Left lung (tissue), 10 donors: ENCODE results near the gene CLDN22. TPM values are rescaled to one million over a fixed set of nuclear protein-coding genes. Genes with fewer than 3 reads are reported as not detected.

Experiments
- ATAC-seq: fragments of 200-7000 bp; cut with Tn5 transposase; one replicate; pipeline ENCODE4 v1.9.1; 2020; ENCODE audit warnings: moderate library complexity
- DNase-seq, 4 donors: peaks; one replicate each; pipeline ENCODE4 v3.0.0-alpha.2; 2013 to 2020
- H3K27ac ChIP-seq, 2 donors: fragments of 200-600 bp; sonication (generic) in 1 of 2; one replicate each; pipeline versions ENCODE4 v1.5.0 to v1.8.0; 2020 to 2021
- H3K27me3 ChIP-seq, 2 donors: fragments of 200-600 bp; sonication (generic) in 1 of 2; one replicate each; pipeline versions ENCODE4 v1.5.0 to v1.8.0; 2020 to 2021
- H3K36me3 ChIP-seq, 2 donors: fragments of 200-600 bp; sonication (generic) in 1 of 2; one replicate each; pipeline versions ENCODE4 v1.5.0 to v1.8.0; 2020 to 2021
- H3K4me1 ChIP-seq, 2 donors: fragments of 200-600 bp; one replicate each; pipeline ENCODE4 v1.8.0; 2021
- H3K4me3 ChIP-seq, 2 donors: fragments of 200-600 bp; sonication (generic) in 1 of 2; one replicate each; pipeline versions ENCODE4 v1.5.0 to v1.8.0; 2020 to 2021; ENCODE audit warnings: mild to moderate bottlenecking in 1 of 2
- H3K9me3 ChIP-seq, 2 donors: fragments of 200-600 bp; sonication (generic) in 1 of 2; one replicate each; pipeline versions ENCODE4 v1.5.0 to v1.8.0; 2020 to 2021
- intact Hi-C, 2 donors: fragments of 100-400 bp; cut with DNase I; formaldehyde crosslinking; loops; one replicate each; pipeline versions ENCODE4 v1.11.2 to v1.14.2; 2022
- polyA plus RNA-seq, 6 donors: library from polyadenylated mRNA; unstranded; fragments of 120-200 nt; gene quantifications; one replicate each; pipeline ENCODE4 v1.2.1, GENCODE V29; 2013; ENCODE audit not compliant: insufficient read length in 6 of 6
- total RNA-seq, 2 donors: library from RNA; stranded (reverse); fragmentation: NEBNext Ultra II Directional; extraction: Animal tissue kit (Norgen Biotek cat#: 25700); gene quantifications; one replicate each; pipeline ENCODE4 v1.2.1, GENCODE V29; 2021
- TF ChIP-seq, protein P1 (sequence below), 2 donors: fragments of 200-600 bp; sonication (generic) in 1 of 2; IDR thresholded peaks; one replicate each; pipeline versions ENCODE4 v1.5.0 to v1.8.0; 2021; ENCODE audit warnings: antibody characterized with exemption in 2 of 2
- donor health status: DM: no; HTN: yes; CAD: no.
- donor health status: DM: no; HTN: no; CAD: no.

Gene CLDN22
- total and polyA plus RNA-seq, 8 donors: 0.45 to 0.74 (median 0.60) TPM; not detected in 3

DNA sequence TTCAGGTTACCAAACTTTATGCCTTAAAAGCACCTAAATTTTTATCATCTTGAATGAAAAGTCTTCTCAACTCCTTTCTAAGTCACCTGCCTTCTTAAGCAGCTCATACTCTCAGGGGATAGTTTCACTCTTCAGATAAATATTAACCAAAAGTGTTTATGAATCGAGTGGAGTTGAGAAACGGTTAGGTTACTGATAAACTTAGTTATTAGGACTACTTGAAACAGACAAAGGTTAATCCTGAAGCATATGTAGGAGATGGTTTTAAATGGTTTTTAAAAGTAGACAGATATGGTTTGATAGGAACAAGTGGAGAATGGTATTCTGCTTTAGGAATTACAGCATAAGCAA lies 32.8 kb downstream of the CLDN22 start:
- Histone ChIP-seq H3K27me3 (no peaks in the 10 kb centered on the region), H3K9me3 (no peaks in the 10 kb centered on the region), H3K4me1 (no peaks in the 10 kb centered on the region), H3K27ac (peak overlapping the region in 1 of 2 donors; percentile 54), H3K36me3 (peaks cover 0 to 66% of the 10 kb centered on the region in 2 donors), H3K4me3 (no peak overlapping the region)
- TF ChIP-seq, protein P1, sequence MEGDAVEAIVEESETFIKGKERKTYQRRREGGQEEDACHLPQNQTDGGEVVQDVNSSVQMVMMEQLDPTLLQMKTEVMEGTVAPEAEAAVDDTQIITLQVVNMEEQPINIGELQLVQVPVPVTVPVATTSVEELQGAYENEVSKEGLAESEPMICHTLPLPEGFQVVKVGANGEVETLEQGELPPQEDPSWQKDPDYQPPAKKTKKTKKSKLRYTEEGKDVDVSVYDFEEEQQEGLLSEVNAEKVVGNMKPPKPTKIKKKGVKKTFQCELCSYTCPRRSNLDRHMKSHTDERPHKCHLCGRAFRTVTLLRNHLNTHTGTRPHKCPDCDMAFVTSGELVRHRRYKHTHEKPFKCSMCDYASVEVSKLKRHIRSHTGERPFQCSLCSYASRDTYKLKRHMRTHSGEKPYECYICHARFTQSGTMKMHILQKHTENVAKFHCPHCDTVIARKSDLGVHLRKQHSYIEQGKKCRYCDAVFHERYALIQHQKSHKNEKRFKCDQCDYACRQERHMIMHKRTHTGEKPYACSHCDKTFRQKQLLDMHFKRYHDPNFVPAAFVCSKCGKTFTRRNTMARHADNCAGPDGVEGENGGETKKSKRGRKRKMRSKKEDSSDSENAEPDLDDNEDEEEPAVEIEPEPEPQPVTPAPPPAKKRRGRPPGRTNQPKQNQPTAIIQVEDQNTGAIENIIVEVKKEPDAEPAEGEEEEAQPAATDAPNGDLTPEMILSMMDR (IDR thresholded peaks at IDR 0.05): no peak
- DNase-seq: no peak
- ATAC-seq: peak; percentile 73
- intact Hi-C loops: no loop called here

DNA sequence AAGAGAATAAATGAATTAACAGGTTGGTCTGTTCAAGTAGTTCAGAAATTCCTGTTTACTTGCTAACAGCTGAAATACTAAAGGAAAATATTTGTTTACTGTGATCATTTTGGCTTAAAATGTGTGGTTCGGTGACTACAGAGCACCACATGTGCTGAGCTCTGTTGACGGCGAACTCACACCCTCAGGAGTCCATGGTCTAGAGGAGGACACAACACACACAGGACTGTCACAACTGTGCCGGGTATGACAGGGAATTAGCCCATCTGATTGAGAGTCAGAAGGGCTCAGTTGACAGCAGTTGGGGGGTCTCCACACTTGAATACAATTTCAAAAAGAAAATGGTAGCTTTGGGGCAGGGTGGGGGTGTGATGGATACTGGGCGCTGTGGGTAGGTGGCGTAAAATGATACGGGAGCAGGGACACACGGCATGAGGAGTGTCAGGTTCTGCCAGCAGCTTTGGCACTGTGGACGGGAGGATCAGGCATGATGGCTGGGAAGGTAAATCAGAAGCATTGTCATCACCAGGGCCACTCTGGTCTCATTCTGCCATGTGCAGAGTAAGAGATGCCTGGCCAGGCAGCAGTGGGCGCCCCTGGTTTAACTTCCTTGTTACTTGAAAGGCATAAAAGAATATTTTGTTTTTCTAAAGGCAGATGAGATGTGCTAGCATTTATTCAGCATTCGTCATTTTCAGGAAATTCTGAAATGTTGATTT lies 33.3 kb downstream of the CLDN22 start:
- peak; percentile 52 for ATAC-seq
- H3K27ac ChIP-seq: peak overlapping the region in 1 of 2 donors; percentile 54

DNA sequence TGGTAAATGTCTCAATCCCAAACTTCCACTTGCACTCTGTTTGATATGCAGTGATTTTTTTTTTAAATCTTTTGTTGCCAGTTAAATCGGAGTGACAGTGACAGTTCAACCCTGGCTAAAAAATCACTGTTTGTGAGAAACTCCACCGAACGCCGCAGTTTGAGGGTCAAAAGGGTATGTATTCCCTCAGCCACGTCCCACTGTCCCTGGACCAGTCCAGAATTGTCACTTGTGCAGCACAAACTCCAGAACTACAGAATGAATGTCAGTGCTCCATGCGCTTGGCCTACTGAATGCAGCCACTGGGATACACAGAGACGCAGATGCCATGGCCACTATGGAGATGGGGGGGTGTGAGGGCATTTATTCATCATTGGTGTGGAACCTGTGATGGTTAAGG lies 34.2 kb downstream of the CLDN22 start:
- intact Hi-C loops: no loop called here
- H3K27me3 ChIP-seq: no peaks in the 10 kb centered on the region
- no peak for ATAC-seq
- H3K9me3 ChIP-seq: no peaks in the 10 kb centered on the region
- TF ChIP-seq, protein P1 (IDR thresholded peaks at IDR 0.05): no peak
- H3K27ac ChIP-seq: no peak overlapping the region
- no peaks in the 10 kb centered on the region for H3K4me1 ChIP-seq
- no peak for DNase-seq
- no peak overlapping the region for H3K4me3 ChIP-seq
- peaks cover 0 to 62% of the 10 kb centered on the region in 2 donors for H3K36me3 ChIP-seq

More for the DNA sequence above, 33.3 kb downstream of the CLDN22 start:
- Histone ChIP-seq H3K4me1 (no peaks in the 10 kb centered on the region), H3K27me3 (no peaks in the 10 kb centered on the region), H3K36me3 (peaks cover 0 to 66% of the 10 kb centered on the region in 2 donors), H3K4me3 (no peak overlapping the region), H3K9me3 (no peaks in the 10 kb centered on the region)
- TF ChIP-seq, protein P1 (IDR thresholded peaks at IDR 0.05): no peak
- no peak for DNase-seq
- intact Hi-C loops: no loop called here

DNA sequence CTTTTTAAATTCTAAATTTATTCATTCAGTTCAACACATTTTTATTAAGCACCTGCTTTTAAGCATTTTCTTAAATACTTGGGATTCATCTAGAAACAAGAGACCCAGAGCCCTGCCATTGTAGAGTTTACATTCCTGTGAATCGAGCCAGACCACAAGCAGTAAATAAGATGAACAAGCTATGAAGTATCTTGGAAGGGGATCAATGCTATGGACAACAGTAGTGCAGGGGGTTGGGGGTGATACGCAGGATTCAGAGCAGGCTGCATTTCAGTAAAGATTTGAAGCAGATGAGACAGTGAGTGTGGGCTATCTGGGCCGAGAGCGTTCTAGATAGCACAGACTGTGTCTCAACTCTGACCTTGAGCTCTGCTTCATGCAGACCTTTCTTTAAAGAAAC lies 35.1 kb downstream of the CLDN22 start:
- intact Hi-C loops: no loop called here

DNA sequence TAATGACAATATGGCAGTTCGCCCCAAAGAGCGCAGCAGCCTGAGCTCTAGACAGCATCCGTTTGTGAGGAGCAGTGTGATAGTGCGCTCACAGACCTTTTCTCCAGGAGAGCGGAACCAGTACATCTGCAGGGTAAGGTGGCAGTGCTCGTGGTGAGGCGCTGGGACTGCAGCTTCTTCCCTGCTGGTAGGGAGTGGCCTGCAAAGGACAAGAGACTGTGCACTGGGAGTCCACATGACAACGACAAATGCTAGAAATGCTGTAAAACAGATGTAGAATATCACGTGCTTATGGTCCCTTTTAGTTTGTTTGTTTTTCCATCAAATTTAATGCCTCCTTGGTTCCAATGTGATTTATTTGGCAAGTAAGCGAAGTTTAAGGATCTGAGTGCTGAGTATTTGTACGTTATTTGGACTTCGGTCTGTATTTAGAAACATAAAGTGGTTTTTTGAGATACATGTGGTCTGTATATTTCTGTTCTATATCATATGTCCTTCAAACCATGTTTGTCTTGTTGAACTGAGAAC lies 35.8 kb downstream of the CLDN22 start:
- no peak for ATAC-seq
- no peaks in the 10 kb centered on the region for H3K27me3 ChIP-seq
- H3K4me3 ChIP-seq: no peak overlapping the region
- no peak for DNase-seq
- intact Hi-C loops: no loop called here
- no peaks in the 10 kb centered on the region for H3K9me3 ChIP-seq
- no peaks in the 10 kb centered on the region for H3K4me1 ChIP-seq
- no peak overlapping the region for H3K27ac ChIP-seq
- TF ChIP-seq, protein P1 (IDR thresholded peaks at IDR 0.05): no peak
- H3K36me3 ChIP-seq: peaks cover 0 to 58% of the 10 kb centered on the region in 2 donors

More for the DNA sequence above, 35.1 kb downstream of the CLDN22 start:
- no peaks in the 10 kb centered on the region for H3K9me3 ChIP-seq
- no peak overlapping the region for H3K27ac ChIP-seq
- no peaks in the 10 kb centered on the region for H3K27me3 ChIP-seq
- TF ChIP-seq, protein P1 (IDR thresholded peaks at IDR 0.05): no peak
- peaks cover 0 to 64% of the 10 kb centered on the region in 2 donors for H3K36me3 ChIP-seq
- no peak for ATAC-seq
- H3K4me1 ChIP-seq: no peaks in the 10 kb centered on the region
- DNase-seq: no peak
- H3K4me3 ChIP-seq: no peak overlapping the region
